ENCODE data around the gene NAT14. TPM values are rescaled to one million over a fixed set of nuclear protein-coding genes. Genes with fewer than 3 reads are reported as not detected.

Gene NAT14
- total RNA-seq, 1 experiment from 2014 or later = 93.1 TPM

- Histone ChIP-seq H3K27me3 (ENCODE audit: control insufficient read depth, insufficient read depth, low read length) (no peaks in the 10 kb centered on the region), H3K4me3 (ENCODE audit: low read depth in 2 of 2, low read length in 2 of 2) (peak overlapping the region; percentile 67 to 78), H3K36me3 (ENCODE audit: control insufficient read depth, insufficient read depth, low read length) (peaks cover 3% of the 10 kb centered on the region; the same call in 1 of the 2 replicates), H3K4me1 (ENCODE audit: control insufficient read depth, insufficient read depth, low read length) (peaks cover 57% of the 10 kb centered on the region), H3K27ac (ENCODE audit: low read length) (peak overlapping the region; percentile 94), H3K9me3 (ENCODE audit: control insufficient read depth, insufficient read depth, low read depth, low read length) (no peaks in the 10 kb centered on the region)
- no peak for TF ChIP-seq REST (IDR thresholded peaks at IDR 0.05; ENCODE audit: insufficient read depth in 1 of 2, low read depth in 2 of 2, low read length in 1 of 2)
- DNase-seq (ENCODE audit: low read depth, low spot score) (no peak), ATAC-seq (0 out of 2 replicates have a peak, but pooled peaks have one; percentile 0)
- in situ Hi-C loops (cut with HindIII; ENCODE audit: low pct_unique_long_range_greater_than_20kb, low sequenced_read_pairs) = no loop called here
- intact Hi-C loops (cut with micrococcal nuclease; ENCODE audit: unreplicated experiment) = no loop called here
- ChIA-PET CTCF (interaction anchor here (0.6 to 1.1 kb wide), 3 partner anchors 12 to 233 kb away, joined by 3 to 6 read pairs (median 3); no protein-coding TSS in a partner anchor), POLR2A (interaction anchor here (0.5 to 1.1 kb wide), 3 partner anchors 9 to 113 kb away, joined by 3 to 4 read pairs (median 4); partner anchors contain the start of genes FIZ1 and ZNF628)
- TSS peak; percentile 78 for BruUV-seq (replicated peaks)
Measured at GRCh38 chr19:55485439-55486011, 537 bp downstream of the NAT14 start.

- Histone ChIP-seq H3K4me1 (ENCODE audit: control insufficient read depth, insufficient read depth, low read length) (peaks cover 57% of the 10 kb centered on the region), H3K36me3 (ENCODE audit: control insufficient read depth, insufficient read depth, low read length) (peaks cover 3% of the 10 kb centered on the region; the same call in 1 of the 2 replicates), H3K9me3 (ENCODE audit: control insufficient read depth, insufficient read depth, low read depth, low read length) (no peaks in the 10 kb centered on the region), H3K27ac (ENCODE audit: low read length) (peak overlapping the region; percentile 94), H3K27me3 (ENCODE audit: control insufficient read depth, insufficient read depth, low read length) (no peaks in the 10 kb centered on the region), H3K4me3 (ENCODE audit: low read depth in 2 of 2, low read length in 2 of 2) (peak overlapping the region; percentile 67 to 78)
- ChIA-PET POLR2A (interaction anchor here (0.5 to 0.7 kb wide), 2 partner anchors 88 to 113 kb away, joined by 3 to 8 read pairs; partner anchors contain the start of gene FIZ1), CTCF (interaction anchor here (0.6 to 2.0 kb wide), 5 partner anchors 18 to 233 kb away, joined by 3 to 7 read pairs (median 4); no protein-coding TSS in a partner anchor)
- no peak for TF ChIP-seq TCF7L2 (IDR thresholded peaks at IDR 0.05; ENCODE audit: low read depth, low read length)
- TF ChIP-seq POLR2AphosphoS5 (IDR thresholded peaks at IDR 0.05; ENCODE audit: low read depth, low read length) = no peak
- TF ChIP-seq CTCF (IDR thresholded peaks at IDR 0.05) = no peak; the same call in 1 of the 2 replicates
- no peak for TF ChIP-seq REST (IDR thresholded peaks at IDR 0.05; ENCODE audit: insufficient read depth in 1 of 2, low read depth in 2 of 2, low read length in 1 of 2)
- TF ChIP-seq SIN3A (IDR thresholded peaks at IDR 0.05; ENCODE audit: borderline replicate concordance, insufficient read depth, low read depth, low read length) = no peak
- BruUV-seq (replicated peaks) = no TSS peak
- ATAC-seq (peak; percentile 39), DNase-seq (ENCODE audit: low read depth, low spot score) (no peak)
- in situ Hi-C loops (cut with HindIII; ENCODE audit: low pct_unique_long_range_greater_than_20kb, low sequenced_read_pairs) = no loop called here
- intact Hi-C loops (cut with micrococcal nuclease; ENCODE audit: unreplicated experiment) = no loop called here
Measured at GRCh38 chr19:55486043-55486970, 1.3 kb downstream of the NAT14 start.

All from Panc1 (cell line).